Activated T-helper 9 cell treated with anti-CD3 and anti-CD28 coated beads, Interleukin-2, amount 50 U/mL, for 16 hours (primary cell): ENCODE data around the gene LCT.
A peak's percentile ranks its signal among the peaks of the same experiment; 100 is the strongest.
"Not testable (repeated sequence)": the region's sequence is repeated elsewhere in the genome, so short reads cannot be mapped to it uniquely, and the experiment has no call there.

Experiments used
- DNase-seq: peaks from one replicate; pipeline ENCODE4 v3.0.0-alpha.2; 2020; ENCODE audit warnings: low read depth

The LCT gene

DNA sequence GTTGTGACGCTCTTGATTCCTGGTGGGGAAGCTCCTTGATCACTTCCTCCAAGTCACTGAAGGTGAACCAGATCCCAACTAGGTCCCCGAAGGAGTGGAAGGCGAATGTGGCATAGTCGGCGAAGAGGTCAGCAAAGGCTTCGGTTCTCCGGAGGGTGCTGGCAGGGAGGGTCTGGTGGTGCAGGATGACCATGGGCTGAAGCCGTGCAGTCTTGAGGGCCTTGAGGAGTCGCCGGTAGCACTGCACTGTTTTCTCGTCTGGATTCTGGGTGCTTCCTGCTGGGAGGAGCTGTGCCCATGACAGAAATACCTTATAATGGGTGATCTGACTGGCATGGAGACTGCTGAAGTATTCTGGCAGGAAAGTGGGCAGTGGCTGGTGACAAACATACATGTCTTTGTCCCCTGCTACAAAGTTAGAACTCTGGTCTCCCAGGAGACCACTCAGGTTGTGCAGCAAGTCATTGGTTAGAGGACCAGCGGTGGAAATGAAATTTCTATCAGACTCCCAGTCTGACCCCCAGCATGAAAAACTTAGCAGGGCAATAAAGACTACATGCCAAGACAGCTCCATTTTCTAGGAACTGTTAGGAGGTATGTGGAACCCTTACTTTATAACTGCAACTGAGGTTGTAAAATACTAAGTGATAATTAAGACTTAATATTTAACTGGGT is at the start of gene LCT:
Gene LCT (minus strand): TSS at position 589 of the 675 bp plus-strand sequence. CDS start 15 bp downstream, at position 574.
- no peak for DNase-seq

DNA sequence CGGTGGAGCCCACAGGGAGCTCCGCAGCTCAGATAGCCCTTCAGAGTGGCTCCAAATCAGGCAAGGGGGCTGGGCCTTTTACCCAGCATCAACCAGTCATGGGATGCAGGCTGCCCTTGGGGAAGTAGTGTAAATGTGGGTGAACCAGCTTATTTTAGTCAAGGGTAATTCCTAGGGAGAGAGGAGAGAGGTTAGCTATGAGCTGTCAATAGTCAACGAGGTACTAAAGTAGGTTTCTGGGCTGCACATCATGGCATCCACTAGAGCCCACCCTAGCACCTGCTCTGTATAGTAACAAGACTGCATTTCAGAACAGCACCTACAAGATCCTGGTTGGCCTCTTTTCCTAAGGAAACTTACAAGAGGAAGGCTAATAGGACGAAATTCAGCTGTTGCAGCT is 48.7 kb upstream of the LCT start:
- no peak for DNase-seq

DNA sequence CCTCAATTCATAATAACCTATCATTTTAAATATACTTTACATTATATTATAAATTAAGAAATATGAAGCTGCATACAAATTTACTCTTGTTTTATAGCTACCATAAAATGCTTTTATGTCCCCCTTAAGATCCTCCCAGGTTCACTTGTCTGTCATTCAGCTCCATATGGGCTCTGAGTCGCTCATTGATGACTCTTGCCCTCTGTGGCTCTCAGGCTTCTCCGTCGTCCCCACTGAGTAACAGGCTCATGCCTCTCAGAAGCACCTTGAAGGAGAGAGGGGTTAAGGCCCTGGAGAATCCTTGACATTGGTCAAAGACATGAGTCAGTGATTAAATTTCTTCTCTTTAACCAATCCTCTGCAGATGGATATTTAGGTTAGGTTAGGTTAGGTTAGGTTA is 45.4 kb upstream of the LCT start:
- no peak for DNase-seq

DNA sequence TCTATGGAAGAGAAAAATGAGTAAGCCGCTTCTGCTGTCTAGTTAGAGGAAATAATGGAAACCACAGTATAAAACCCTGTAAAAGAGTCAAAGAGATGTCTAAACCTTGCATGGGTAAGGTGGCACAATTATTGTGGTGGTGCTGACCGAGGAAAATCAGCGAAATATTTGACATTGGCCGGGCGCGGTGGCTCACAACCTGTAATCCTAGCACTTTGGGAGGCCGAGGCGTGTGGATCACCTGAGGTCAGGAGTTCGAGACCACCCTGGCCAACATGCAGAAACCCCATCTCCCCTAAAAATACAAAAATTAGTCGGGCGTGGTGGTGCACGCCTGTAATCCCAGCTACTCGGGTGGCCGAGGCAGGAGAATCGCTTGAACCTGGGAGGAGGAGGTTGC is 39.8 kb upstream of the LCT start:
- not testable (repeated sequence) for DNase-seq

DNA sequence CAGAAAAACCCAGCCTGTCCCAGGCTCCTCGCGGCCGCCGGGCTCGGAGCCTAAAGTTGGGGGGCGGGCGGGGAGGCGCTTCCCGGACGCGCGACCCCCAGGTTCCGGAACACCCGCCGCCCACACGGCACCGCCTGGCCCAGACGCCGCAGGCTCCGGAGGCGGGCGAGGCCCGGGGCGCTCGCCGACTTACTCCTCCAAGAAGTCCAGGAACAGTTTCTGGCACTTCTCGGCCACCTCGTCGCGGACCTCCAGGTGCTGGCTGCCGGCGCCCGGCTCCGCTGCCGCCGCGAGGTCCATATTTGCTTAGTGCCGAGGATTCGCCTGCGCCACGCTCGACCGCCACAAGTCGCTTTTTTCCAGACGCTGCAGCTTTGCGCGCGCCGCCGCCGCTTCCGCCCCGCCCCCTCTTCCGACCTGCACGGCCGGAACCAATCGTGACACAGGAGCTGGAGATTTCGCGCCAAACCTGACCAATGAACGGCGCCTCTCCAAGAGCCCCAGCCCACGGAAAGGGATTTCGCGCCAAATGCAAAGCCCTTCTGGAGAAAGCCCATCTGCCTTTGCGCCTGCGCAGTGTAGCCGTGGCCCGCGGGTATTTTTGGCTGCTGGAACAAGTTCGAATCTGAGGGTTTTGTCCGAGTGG is 39.2 kb upstream of the LCT start, which contains the start of gene MCM6:
Gene MCM6 (minus strand): TSS at position 378 of the 646 bp plus-strand sequence. CDS start 78 bp downstream, at position 300.
- DNase-seq, result peak; percentile 98

DNA sequence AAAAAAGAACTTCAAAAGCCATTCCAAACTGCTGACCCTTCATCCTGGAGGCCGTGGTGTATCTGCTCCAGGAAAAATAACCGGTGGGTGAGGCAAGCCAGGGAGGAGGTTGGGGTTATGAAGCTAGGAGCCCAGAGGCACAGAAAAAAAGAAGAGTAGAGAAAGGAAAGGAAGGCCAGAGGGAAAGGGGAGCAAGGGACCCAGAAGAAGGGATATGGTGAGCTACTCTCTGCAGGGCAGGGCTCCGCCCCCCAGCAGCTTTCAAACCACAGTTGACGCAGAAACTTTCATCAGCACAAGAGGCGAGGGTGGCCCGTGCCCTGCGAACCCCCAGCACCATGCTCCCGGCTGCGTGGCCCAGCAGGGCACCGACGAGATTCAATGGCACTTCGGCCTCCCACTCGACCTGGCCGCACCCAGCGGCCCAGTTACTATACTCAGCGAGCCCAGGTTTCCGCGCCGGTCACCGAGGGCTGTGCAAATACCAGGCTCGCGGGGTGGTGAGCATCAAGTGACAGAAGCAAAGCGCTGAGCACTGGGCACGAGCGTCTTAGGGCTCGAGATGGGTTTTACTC is 38.6 kb upstream of the LCT start:
- peak; percentile 70 for DNase-seq

DNA sequence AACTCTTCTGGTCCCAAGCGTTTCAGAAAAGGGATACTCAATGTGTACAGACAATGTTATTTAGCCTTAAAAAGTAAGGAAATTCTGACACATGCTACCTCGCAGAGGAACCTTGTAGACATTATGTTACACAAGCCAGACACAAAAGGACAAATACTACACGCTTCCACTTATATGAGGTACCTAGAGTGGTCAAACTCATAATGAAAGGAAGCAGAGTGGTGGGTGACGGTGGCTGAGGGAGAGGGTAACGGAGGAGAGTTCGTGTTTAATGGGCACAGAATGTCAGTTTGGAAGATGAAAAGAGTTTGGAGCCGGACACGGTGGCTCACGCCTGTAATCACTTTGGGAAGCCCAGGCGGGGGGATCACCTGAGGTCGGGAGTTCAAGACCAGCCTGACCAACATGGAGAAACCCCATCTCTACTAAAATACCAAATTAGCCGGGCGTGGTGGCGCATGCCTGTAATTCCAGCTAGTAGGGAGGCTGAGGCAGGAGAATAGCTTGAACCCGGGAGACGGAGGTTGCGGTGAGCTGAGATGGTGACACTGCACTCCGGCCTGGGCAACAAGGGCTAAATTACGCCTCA is 37.9 kb upstream of the LCT start:
- no peak for DNase-seq

DNA sequence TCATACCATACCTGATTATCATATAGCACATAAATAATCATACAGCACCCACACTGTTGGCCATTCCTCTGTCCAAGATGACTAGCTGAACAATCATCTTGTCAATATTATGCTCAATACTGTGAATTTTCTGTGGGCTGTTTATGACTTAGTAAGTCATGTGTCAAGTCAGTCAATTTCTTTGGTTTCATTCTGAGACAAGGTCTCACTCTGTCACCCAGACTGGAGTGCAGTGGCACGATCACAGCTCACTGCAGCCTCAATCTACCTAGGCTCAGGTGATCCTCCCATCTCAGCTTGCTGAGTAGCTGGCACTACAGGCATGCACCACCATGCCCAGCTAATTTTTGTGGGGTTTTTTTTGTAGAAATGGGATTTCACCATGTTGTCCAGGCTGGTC is 33.6 kb upstream of the LCT start:
- no peak for DNase-seq

DNA sequence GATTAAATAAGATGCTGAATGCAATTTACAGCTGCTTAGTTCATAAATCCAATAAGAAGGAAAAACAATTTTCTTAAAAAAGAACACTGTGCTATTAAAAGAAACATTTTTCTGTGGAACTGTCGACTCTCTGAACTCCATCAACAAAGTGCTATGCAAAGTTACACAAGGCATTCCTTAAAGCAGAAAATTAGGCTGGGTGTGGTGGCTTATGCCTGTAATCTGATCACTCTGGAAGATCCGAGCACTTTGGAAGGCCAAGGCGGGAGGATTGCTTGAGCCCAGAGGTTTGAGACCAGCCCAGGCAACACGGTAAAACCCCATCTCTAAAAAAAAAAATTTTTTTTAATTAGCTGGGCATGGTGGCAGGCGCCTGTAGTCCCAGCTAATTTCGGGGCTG is 26.2 kb upstream of the LCT start:
- no peak for DNase-seq

DNA sequence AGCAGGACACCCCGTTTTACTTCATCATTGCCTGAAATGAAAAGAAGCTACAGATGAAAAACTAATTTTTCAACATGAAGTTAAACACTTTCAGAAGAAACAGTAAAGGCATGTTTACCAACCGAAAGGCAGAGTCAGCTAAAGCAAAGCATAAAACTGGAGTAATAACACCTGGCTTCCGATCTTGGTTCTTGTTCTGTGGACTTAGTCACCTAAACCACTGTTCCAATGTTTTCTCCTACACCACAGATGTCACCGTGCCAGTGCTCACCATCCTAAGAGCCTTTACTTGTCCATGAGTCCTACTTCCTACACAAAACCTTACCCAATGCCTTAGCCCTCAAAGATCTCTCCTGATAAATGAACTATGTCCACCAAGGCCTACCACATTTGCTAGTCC is 25.7 kb upstream of the LCT start:
- DNase-seq, result no peak

DNA sequence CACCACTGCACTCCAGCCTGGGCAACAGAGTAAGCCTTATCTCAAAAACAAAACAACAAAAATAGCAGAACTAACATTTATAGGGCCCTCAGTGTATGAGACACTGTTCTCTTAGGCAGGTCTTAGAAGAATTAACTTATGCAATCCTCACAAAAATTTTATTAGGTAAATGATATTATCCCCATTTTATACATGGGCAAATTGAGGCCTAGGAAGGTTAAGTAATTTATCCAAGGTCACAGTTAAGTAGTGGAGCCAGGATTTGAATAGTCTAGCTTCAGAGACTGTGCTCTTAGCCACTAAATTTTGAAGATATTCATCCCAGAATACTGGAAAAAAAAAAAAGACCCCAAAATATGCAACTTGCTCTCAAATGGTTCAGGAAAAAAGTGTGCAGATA is 16.4 kb upstream of the LCT start:
- no peak for DNase-seq

DNA sequence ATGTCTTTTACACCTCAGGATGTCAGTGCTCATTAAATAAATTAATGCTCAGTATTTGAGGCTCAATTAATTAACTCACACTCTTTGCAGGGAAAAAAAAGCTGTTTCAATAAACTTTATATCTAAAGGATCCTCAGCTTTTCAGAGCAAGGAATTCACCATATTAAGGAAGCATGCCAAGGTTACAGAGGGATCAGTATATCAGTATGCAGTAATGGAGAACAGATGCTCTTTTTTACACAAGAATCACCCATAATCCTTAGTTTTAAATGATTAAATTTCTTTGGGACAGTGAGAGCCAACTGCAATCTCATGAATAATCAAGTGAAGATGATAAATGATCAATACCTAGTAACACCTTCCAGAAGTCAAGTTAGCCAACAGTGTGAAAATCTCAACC is 14.9 kb upstream of the LCT start:
- no peak for DNase-seq

DNA sequence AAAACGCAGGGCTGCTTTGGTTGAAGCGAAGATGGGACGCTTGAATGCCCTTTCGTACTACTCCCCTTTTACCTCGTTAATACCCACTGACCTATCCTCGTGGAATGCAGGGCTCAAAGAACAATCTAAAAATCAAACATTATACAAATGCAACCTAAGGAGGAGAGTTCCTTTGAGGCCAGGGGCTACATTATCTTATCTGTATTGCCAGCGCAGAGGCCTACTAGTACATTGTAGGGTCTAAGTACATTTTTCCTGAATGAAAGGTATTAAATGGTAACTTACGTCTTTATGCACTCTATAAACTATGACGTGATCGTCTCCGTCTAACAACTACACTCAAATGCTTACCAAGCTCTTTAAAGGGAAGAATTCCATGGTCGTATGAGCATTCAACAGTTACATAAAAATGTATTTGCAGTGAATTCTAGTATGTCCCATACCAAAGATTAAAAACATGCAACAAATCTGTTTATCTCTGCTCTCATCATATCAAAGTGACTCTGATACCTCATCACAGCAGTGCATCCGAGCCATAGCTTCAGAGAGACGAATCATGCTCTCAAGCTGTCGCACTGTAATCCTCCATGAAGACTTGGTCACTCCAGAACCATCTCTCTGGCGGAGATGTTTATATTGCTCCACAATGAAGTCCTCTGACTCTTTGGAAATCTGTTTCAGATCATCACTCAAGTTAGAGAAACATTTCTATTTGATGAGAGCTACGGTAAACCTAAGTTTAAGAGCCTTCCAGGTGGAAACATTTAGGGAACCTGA is 14.1 kb upstream of the LCT start:
- no peak for DNase-seq

DNA sequence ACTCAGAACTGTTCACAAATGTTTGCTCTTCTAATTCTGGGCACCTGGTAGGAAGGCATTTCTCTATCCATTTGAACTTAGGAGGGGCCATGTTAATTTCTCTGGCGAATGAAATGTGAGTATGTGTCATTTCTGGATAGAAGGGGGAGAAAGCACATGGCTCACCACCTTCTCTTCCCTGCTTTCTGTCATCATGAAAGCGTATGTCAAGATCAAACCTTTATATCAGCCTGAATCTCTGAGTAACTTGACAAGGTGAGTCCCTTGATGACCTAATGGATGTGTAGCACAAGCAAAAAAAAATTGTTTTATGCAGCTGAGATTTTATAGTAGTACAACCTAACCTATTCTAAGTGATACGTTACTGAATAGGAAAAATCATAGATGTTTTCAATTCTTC is 12.1 kb upstream of the LCT start:
- no peak for DNase-seq

DNA sequence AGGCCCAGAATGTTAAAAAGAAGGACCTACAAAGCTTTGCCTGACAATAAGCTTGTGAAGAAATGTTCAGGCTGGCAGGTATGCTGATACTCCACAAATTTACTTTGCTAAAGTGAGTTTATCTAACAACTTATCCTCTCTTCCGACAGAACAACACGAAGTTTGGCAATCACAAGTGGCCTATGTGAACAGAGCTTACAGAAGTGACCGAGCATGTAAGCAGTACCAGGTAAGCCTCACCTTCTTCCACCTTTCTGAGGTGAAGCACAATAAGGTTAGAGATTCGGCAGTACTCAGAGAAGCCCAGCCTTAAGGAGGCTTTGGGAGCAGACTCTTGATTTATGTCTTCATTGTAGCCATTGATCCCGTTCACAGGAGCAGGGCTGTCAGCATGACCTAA is 9.0 kb upstream of the LCT start:
- no peak for DNase-seq

DNA sequence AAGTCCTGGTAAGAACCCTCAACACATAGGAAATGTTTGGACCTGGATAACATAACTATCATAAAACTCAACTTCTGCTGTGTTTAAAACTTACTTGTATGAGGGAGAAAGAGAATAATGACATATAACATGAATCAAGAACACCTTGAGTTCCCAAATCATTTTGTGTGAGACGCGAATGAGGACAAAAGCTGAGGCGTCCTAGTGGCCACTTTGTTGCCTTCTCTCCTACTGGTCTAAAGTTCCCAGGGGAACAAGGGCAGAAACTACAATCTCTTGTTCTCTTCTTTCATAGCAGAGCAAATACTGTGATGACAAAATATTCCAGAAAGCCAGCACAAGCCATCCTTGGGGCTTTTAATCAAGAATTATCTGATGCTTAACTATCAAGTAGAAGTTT is 8.3 kb upstream of the LCT start:
- DNase-seq, result no peak

DNA sequence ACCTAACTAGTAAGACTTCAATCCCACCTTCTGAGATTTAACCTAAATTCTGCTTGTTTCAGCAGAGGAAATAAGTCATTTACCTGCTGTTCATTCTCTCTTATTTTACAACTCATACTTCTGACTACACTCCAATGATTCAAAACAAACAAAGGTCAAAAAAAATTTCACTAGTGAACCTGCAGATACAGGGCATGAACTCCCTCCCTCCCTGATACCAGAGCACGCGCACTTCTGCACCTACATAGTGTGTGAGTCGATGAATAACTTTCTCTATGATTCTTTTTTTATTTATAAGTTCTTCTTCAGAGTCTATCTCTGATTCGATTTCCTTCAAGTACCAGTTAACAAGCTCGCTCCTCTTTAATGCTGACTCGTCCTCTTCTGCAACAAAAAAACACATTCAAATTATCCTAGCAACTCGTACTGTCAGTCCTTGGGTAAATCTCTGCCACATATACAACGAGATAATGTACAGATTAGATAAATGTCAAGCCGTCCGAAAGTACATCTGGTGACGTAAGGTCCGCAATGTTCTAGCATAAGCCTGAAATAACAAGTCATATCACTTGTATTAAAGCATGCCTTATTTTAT is 7.4 kb upstream of the LCT start:
- DNase-seq, result no peak

DNA sequence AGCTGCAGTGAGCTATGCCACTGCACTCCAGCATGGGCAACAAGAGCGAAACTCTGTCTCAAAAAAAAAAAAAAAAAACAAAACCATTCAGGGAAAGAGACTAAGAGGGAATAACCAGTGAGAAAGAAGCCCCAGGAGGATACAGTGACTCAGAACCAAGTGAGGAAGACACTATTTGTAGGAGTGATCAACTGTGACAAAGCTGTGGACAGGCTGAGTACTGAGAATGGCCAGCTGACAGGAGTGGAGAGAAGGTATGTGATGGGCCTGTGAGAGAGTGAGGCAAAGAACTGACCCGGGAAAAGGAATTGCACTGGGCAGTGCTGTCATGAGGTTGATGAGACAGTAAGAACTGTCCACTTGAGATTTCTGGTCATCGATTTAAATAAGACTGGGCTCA is 6.7 kb upstream of the LCT start:
- DNase-seq, result no peak

DNA sequence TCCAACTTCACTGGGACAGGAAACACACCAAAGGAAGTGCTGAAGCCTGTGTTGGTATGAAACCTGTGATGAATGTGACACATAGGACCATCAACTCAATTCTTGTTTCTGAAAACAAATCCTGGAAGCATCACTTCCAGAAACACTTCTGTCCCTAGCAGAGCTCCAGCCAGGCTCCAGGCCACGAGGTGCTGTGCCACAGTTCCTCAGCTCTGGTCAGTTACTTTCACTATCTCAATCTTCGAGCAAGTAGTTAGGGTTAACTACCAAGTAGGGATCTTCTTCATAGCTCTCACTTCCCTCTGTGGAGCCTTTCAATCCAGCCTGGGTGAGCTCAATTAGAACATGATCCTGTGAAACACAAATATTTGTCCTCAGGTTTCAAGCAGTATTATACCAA is 3.6 kb upstream of the LCT start:
- no peak for DNase-seq

DNA sequence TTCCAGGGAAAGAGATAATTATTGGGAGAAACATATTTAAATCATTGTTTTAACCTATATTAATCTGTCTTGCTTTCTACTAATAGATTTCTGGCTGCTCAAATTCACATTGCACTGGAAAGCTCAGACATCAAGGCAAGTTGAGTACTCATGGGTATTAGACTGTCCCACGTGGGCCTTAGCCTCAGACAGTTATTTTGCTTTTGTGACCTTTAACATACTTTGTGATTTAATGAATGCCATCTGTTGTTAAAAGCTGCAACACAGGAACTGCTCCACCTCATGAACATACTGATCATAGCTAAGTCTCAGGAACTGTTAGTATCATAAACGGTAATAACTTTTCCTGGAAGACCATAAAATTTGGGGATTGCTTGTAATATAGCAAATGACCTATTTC is 2.7 kb upstream of the LCT start:
- DNase-seq, result no peak

DNA sequence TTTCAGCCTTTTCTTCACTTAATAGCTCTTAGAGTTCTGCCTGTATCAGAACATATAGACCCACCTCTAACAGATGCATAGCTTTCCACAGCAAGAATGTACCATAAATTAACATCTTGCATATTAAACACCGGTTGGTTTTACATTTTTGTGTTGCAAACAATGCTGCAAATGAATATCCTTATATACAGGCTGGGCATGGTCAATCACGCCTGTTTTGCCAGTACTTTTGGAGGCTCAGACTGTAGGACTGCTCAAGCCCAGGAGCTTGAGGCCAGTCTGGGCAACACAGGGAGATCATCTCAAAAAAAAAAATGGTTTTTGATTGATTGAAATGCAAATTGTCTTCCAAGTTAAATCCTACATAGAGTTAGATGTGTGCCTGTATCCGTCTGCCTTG is 1.5 kb upstream of the LCT start:
- no peak for DNase-seq

DNA sequence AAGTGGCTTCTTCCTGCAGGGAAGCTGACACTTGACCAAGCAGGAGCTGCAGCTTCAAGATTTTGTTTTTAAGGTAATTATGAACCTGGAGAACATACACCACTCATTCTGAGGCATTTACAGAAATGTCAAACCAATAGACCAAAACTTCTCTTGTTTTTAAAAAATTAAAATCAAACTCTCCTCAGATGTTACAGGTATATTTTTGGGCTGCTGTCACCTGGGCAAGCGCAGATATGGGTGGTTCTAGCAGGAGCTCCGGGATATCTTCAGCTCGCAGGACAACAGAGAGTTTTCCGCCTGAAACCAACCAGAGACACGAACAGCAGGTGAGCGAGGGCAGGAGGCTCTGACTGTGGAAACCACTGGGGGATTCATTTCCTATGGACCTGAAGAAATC is 4.1 kb downstream of the LCT start:
- DNase-seq, result no peak
